NCI-H526 treated with DMSO at 0.1 percent for 48 hours (cell line): Measurements from ENCODE around the gene ICOS.
"Not testable (repeated sequence)": the region's sequence is repeated elsewhere in the genome, so short reads cannot be mapped to it uniquely, and the experiment has no call there.

Source experiments
- DNase-seq: peaks from one replicate; lab custom pipeline; 2025; lab: John Stamatoyannopoulos, UW

The ICOS gene

DNA sequence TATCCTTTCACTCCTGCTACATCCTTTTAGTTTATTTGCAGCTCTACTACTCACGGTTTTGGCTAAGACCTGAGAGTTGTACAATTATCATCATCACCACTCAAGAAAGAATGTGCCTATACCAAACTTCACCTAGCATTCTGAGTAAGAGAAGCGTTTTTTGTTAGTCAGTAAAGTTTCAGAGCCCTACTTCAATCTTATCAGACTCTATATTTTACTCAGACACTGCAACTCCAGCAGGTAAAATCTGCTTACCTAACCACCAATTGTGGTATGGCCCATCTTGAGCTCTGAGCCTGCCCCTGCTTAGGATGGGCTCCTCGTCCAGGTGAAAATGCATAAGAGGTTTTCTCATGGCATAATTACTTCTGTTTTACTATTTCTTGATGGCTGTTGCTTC is 37.1 kb downstream of the ICOS start:
- DNase-seq: no peak

DNA sequence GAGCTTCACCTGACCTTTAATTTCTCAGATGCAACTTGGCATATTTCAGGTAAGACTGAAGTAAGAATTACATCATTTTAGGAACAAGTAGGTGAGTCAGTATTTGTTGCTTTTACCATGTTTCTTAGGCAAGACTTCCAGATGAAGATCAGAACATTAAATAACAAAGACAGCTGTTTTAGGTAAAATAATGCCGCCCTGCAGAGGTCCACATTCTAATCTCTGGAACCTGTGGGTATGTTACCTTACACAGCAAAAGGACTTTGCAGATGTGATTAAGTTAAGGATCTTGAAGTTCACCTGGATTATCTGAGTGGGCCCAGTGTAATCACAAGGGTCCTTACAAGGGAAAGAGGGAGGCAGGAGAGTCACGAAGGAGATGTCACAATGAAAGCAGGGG is 39.3 kb downstream of the ICOS start:
- no peak for DNase-seq

DNA sequence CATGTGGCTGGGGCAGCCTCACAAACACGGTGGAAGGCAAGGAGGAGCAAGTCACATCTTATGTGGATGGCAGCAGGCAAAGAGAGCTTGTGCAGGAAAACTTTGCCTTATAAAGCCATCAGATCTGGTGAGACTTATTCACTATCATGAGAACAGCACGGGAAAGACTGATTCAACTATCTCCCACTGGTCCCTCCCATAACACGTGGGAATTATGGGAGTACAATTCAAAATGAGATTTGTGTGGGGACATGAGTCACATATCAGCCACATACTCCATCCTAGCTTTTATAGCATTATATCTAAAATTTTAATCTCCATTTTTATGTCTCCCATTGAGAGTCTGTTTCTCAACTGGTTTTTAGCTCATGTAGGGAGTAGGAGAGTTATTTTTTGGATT is 45.7 kb downstream of the ICOS start:
- DNase-seq: no peak

DNA sequence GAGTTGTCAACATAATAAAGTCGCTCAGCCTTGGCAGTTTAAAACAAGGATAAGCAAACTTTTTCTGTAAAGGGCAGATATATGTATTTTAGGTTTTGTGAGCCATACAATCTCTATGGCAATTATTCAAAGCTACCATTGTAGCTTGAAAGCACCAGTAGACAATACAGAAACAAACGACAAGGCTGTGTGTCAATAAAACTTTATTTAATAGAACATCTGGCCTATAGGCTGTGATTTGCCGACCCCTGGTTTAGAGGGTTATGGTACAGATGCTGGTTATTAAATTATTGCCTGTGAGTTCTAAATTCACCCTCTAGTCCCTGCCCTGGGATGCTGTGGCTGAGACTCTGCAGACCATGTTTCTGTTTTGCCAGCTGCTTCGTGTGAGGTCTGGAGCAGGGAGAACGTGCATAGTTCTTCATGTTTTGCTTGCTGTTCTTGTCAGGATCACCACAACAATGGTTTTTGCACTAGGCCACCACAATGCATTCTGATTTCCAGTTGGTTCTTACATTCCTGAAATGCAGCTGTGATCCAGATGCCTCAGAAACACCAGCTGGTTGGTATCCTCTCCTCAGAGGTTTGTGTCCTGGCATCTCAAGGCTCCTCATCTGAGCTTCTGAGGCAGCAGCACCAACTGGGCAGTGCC is 46.6 kb downstream of the ICOS start:
- no peak for DNase-seq

DNA sequence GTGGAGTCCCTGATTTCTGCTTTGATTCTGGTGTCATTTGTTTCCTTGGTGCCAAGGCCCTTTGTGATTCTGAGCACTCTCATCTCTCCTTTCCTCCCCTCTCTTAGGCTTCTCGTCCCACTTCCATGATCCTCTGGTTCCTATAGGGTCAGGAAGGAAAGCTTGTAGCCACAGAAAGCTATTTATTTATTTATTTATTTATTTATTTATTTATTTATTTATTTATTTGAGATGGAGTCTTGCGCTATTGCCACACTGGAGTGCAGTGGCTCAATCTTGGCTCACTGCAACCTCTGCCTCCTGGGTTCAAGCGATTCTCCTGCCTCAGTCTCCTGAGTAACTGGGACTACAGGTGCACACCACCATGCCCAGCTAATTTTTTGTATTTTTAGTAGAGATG is 49.4 kb downstream of the ICOS start:
- DNase-seq: not testable (repeated sequence)

DNA sequence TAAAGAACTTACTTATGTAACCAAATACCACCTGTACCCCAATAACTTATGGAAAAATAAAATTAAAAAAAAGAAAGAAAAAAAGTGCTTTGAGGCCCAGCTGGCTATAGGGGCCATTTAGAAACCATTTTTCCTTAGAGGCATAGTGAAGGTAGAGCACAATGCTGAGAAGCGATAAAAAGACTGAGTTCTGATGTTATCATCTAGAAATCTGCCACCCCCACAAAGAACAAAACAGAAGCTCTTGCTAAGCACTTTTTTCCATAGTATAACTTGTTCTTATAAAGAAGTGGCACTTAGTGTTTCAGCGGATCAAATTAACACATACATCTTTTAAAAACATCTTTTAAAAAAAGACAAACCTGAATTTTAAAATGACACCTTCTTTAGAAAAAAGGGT is 51.4 kb downstream of the ICOS start:
- DNase-seq: no peak

DNA sequence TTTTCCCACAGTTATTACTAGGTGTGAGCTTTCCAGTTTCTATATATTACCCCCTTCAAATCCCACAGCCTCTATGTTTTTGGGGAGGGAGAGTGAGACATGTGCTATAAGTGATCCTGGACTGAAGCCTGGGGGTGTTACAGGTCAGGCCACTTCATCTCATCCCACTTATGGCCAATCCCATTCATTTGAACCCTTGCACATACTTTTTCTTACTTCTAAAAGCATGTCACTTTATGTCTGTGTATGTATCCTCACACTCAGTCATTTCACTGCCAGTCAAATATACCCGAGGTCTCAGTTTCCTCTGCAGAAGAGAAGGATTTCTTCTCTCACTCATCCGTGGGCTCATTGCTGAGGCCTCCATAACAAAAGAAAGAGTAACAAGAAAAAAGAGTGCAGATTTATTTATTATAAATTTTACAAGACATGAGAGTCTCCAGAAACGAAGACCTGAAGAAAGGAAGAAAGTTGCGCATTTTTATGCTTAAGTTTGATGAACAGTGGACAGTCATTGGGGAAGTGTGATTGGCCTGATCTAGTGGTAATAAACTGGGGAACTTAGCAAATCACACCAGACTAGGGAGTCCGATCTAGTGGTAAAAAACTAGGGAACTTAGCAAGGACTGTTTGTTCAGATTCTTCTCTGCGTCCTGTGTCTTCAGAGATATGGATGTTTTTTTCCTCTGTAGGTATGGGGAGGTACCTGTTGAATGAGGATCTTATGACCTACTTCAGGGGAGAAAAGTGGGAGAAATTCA is 52.1 kb downstream of the ICOS start:
- no peak for DNase-seq

DNA sequence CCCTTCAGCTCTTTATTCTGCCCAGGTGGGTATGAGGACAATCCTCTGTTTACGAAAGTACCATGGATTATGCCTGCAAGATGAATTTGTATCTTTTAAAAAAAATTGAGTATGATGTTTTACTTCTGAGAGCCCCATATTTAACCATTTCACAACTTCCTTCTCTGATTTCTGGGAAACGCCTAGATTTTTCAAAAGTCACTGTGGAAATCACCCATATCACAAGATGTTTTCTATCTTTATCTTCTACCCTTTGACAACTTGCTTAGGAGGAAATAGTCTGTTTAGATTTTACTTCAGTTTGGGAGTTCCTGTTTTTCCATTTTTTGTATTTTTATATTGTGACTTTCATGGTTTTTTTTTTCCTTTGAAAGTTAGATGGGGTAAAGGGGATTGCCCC is 53.0 kb downstream of the ICOS start:
- no peak for DNase-seq

DNA sequence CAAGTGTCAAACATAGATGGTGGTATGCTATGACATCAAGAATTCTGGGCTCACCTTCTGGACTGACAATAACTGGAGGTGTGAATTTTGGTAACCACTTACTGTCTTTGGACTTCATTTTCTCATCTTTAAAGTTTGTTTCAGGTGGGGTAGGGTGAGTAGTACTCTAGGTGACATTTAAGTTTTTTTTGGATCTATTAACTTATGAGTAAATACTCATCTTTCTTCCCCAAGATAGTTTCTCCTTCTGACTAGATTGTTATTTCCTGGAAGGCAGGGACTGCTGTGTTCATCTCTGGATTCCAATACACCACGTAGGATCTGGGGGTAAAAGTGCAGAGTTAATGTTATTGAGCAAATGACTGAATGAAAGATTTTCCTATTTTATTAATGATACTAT is 55.9 kb downstream of the ICOS start:
- DNase-seq: no peak

DNA sequence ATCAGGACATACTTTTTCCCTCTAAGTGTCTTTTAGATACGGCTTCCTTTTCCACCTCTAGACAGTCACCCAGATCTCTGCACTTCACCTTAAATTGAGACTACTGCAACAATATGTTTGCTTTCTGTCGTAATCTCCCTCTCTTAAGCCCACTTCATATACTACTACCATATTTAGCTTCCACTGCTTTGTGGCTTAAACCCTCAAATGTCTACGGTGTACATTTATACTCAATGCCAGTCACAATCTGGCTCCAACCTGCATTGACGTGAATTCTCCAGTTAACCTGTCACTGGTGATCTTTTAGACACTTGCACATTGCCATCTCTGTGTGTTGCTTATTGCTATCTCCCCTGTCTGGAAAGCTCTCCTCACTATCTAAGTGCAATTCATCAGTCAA is 56.4 kb downstream of the ICOS start:
- DNase-seq: no peak

DNA sequence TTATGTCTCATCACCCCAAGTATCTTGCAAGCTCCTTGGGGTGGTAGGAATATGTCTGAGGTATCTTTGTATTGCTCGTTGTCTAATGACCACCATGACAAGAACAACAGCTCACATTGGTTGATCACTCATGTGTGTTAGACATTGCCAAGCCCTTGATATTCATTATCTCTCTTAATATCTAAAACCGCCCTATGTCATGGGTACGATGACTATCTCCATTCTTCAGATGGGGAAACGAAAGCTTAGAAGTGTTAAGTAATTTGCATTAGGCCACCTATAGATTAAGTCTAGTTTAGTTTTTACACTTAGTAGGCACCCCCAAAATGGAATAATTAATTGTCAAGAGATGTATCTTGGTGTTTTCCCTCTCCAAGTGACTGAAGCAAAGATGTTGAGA is 57.0 kb downstream of the ICOS start:
- no peak for DNase-seq

DNA sequence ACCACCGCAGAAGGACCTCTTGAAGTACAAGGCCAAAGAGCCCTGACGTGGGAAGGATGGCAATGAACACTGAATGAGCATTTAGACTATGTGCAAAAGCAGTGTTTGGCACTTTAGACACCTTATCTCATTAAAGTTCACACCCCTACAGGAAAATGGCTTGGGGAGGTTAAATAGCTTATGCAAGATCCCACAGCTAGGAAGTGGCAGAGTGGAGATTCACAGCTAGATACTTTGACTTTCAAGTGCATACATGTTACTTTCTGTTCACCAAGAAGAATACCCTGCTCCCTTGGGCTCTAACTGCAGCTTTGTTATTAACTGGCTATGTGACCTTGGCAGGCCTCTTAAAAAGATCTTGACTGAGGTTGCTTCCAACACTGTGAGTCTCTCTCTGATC is 58.2 kb downstream of the ICOS start:
- no peak for DNase-seq

DNA sequence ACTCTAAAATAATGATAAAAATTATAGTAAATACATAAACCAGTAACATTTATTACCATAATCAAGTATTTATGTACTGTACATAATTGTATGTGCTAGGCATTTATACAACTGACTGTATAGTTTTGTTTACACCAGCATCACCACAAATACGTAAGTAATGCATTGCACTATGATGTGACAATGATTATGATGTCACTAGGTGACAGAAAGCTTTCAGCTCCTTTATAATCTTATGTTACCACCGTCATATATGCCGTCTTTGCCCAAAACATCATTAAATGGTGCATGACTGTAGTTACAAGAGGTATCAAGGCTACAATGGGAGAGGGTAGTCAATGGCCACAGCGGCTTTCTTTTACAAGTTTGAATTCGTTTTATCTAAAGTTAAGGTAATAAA is 60.1 kb downstream of the ICOS start:
- DNase-seq: no peak

DNA sequence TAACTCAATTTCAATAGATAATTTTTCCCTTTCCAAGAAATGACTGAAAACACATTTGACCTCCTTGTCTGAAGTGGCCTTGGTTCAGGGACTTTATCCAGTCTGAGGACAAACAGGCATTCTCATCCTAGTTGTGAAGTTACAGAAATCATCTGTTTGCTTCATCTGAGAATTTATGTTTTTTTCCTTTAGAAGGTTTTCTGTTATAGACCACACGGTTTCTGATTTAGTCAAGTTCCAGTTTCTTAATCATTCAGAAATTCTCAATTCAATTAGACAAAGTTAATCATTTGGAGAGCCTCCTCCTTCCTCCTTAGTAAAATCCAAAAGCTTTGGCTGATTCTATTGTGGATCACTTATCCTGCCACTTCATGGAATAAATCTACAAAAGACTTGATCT is 60.9 kb downstream of the ICOS start:
- DNase-seq: no peak

DNA sequence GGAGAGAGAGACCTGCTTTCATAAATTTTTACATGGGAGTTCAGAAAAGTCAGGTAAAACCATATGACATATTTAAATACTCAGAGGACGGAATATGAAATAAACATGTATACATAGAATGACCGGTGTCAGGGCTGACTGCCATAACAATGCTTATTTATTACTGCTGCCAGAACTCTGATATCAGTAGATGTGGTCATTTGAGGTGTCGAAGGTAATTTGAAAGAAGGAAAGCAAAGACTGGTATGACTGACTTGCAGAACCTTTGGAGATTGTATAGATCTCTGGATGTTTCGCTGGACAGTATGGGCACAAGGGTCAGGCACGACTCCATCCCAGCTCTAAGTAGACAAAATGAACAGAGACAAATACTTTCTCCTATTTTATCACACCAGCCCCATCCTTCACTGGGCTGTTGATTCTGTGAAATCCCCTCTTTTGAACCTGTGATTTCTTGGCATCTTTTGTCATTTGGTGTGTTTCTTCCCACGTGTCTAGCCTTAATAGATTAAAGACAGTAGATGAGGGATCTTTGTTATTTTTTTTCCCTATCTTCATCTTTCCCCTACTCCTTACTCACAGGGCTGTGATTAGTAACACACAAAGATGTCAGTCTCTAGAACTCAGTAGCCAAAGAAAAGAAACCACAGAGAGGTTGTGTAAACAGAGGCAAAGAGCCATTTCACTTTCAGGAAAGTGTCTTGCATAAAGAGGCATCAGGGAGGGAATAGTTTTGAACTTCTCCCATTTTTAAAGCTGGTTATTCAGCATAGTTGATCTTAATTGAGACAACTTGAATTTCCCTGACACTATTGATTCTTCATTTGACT is 61.6 kb downstream of the ICOS start:
- DNase-seq: no peak

DNA sequence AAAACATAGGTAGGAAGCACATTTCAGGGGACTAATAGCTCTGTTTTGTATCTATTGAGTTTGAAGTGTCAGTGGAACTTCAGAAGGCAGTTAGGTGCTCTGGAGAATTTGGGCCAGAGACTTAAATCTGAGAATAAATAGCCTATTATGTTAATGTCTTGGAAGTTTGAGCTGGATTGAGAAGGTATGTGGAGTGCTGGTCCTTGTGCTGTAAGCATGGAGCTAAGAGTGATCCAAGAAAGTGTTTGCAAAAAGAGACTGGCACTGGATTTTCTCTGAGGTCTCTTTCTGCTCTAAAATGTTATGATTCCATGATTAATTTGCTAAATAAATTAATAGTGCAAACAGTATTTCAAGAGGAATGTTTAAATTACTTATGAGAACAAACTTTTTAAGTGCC is 63.3 kb downstream of the ICOS start:
- no peak for DNase-seq

DNA sequence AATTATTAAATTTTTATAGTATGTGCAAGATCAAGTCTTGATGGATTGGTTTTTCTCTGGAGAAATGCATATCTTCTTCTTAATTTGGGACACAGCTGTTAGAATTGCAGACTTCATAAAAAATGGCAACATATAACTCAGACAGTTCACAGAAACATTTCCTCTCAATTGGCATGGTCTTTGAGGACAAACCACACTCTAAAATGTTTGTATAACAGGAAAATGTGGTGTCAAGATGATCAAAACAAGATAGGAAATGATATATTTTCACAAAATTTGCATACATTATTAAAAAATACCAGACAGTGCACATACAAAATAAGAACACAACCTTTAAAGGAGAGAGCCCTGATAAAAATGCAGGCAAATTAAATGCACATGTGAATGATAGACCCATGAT is 63.9 kb downstream of the ICOS start:
- no peak for DNase-seq

DNA sequence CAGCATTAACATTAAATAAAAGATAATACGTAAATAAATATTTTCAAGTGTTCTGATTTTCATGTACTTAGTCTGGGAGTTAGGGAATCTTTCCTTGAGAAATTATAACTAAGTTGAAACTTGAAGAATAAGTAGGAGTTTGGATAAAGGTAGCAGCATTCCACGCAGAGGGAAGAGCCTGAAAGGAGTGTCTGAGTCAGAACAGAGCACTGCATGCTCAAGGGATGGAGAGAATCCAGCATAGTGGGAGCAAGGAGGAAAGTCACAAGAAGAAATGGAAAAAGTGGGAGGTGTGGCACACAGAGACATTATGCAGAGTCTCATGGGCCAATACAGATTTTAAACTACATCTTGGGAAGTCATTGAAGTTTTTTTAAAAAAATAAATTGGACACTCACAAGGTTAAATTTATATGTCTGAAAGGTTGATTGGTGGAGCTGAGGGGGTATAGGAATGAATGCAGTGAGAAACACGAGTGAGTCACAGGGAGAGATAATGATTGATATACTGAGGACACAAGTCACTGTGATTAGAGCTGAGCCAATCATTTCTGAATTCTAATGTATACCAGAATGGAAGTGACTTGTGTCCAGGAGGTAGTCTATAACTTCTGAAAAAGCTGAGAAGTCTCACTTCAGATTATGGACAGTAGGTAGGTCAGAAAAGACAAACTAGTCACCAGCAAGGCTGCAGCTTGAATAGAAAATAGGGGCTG is 66.9 kb downstream of the ICOS start:
- DNase-seq: no peak

DNA sequence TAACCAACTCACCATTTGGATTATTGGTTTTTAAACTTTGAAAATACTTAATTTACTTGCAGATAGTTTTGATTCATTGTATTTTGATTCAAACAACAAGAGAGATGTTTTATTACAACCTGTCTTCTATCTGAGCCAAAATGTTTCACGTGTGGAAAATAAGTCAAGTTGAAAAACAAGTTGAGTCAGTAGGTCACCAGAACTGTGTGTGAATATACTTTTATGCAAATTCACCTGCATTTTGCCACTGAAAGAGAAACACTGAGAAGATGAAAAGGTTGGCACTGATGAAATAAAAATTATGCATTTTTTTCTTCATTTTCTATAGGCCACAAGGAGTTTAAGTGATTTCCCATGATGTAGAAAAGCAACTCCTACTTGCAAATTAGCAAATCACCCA is 68.3 kb downstream of the ICOS start:
- DNase-seq: no peak

DNA sequence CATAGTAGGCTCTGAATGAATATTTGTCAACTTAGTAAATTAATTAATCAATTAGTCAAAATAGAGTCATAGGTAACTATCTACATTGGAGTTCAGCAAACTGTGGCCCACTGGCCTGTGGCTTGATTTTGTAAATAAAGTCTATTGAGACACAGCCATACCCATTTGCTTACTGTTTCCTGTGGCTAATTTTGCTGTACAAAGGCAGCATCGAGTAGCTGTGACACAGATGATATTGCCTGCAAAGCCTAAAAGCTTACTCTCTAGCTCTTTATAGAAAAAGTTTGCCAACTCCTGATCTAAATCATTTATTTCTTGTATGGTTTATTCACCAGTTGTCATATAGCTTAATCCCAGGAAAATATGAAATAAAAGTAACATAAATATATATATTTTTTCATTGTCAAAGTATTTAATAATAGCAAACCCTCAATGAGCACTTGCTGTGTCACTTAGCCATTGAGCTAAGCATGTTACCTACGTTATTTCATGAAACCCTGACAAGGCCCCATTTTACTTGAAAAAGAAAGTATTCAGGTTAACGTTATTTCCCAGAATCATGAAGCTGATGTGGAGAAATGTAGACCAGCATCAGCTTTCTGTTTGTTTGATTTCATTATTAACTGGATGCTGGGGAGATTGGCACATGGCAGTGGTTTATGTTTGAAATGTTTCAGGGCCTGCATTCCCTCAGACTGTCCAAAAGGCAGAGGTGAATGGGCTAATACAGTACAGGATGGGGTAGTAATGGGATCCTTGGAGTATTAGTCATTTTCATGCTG is 69.6 kb downstream of the ICOS start:
- DNase-seq: no peak

DNA sequence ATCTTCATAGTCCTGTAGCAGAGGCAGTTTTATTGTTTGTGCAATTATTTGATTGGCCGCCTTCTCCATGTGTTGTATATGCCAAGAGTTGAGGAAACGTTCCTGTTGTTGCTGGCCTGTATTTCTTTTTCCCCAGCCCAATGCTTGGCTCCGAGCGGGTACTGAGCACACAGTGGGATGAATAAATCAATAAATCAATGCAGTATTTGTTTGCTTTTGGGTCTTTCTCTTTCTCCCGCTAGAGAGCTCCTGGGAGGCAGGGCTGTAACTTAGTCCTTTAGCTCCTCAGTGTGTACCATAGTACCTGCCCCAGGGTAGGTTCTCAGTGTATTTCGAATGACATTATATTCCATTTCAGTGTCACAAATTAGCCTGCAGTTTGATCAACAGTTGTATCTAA is 71.8 kb downstream of the ICOS start:
- no peak for DNase-seq
